ENCODE results near the gene SDHAF4.

Gene SDHAF4

GRCh38 chr6:70604254-70604653 is 37.5 kb downstream of the SDHAF4 start:
- TF ChIP-seq FOXP2 (optimal IDR thresholded peaks at IDR 0.05; ENCODE audit: borderline replicate concordance, extremely low read depth, extremely low read length, insufficient read depth) = no peak
- no peak for TF ChIP-seq REST (IDR thresholded peaks at IDR 0.05; ENCODE audit: insufficient read depth in 1 of 2, low read depth in 2 of 2, low read length in 2 of 2)
- no peak for TF ChIP-seq TAF1 (IDR thresholded peaks at IDR 0.05; ENCODE audit: borderline replicate concordance, insufficient read depth, low read length)
- TF ChIP-seq POLR2AphosphoS5 (IDR thresholded peaks at IDR 0.05; ENCODE audit: low read depth, low read length) = no peak
- no peak for TF ChIP-seq SIN3A (IDR thresholded peaks at IDR 0.05; ENCODE audit: borderline replicate concordance, insufficient read depth, low read length)

GRCh38 chr6:70616728-70617260 is 50.1 kb downstream of the SDHAF4 start:
- no peak for TF ChIP-seq REST (IDR thresholded peaks at IDR 0.05; ENCODE audit: insufficient read depth in 1 of 2, low read depth in 2 of 2, low read length in 2 of 2)
- TF ChIP-seq POLR2AphosphoS5 (IDR thresholded peaks at IDR 0.05; ENCODE audit: low read depth, low read length) = no peak
- no peak for TF ChIP-seq FOXP2 (optimal IDR thresholded peaks at IDR 0.05; ENCODE audit: borderline replicate concordance, extremely low read depth, extremely low read length, insufficient read depth)
- no peak for TF ChIP-seq SIN3A (IDR thresholded peaks at IDR 0.05; ENCODE audit: borderline replicate concordance, insufficient read depth, low read length)
- TF ChIP-seq TAF1 (IDR thresholded peaks at IDR 0.05; ENCODE audit: borderline replicate concordance, insufficient read depth, low read length) = no peak

- TF ChIP-seq POLR2AphosphoS5 (IDR thresholded peaks at IDR 0.05; ENCODE audit: low read depth, low read length) (no peak), SIN3A (IDR thresholded peaks at IDR 0.05; ENCODE audit: borderline replicate concordance, insufficient read depth, low read length) (no peak), FOXP2 (optimal IDR thresholded peaks at IDR 0.05; ENCODE audit: borderline replicate concordance, extremely low read depth, extremely low read length, insufficient read depth) (no peak), REST (IDR thresholded peaks at IDR 0.05; ENCODE audit: insufficient read depth in 1 of 2, low read depth in 2 of 2, low read length in 2 of 2) (no peak), TAF1 (IDR thresholded peaks at IDR 0.05; ENCODE audit: borderline replicate concordance, insufficient read depth, low read length) (no peak)
These were observed 54.0 kb downstream of the SDHAF4 start for GRCh38 chr6:70620746-70621145.

DNA sequence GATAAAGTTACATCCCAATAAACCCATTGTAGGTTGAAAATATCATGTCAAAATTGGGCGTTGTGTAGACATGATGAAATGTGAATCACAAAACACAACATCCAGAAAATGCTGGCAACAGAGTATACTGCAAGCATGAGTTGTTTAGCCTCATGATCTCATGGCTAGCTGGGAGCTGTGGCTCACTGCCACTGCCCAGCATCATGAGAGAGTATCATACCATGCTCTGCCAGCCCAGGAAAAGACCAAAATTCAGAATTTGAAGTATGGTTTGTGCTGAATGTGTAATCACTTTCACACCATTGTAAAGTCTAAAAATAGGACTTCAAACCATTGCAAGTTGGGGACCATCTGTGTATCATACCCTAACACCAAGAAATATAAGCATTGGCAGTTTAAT is 55.7 kb downstream of the SDHAF4 start:
- no peak for TF ChIP-seq REST (IDR thresholded peaks at IDR 0.05; ENCODE audit: insufficient read depth in 1 of 2, low read depth in 2 of 2, low read length in 2 of 2)
- TF ChIP-seq TAF1 (IDR thresholded peaks at IDR 0.05; ENCODE audit: borderline replicate concordance, insufficient read depth, low read length) = no peak
- TF ChIP-seq POLR2AphosphoS5 (IDR thresholded peaks at IDR 0.05; ENCODE audit: low read depth, low read length) = no peak
- no peak for TF ChIP-seq SIN3A (IDR thresholded peaks at IDR 0.05; ENCODE audit: borderline replicate concordance, insufficient read depth, low read length)
- no peak for TF ChIP-seq FOXP2 (optimal IDR thresholded peaks at IDR 0.05; ENCODE audit: borderline replicate concordance, extremely low read depth, extremely low read length, insufficient read depth)

- no peak for TF ChIP-seq POLR2AphosphoS5 (IDR thresholded peaks at IDR 0.05; ENCODE audit: low read depth, low read length)
- TF ChIP-seq TAF1 (IDR thresholded peaks at IDR 0.05; ENCODE audit: borderline replicate concordance, insufficient read depth, low read length) = no peak
- TF ChIP-seq FOXP2 (optimal IDR thresholded peaks at IDR 0.05; ENCODE audit: borderline replicate concordance, extremely low read depth, extremely low read length, insufficient read depth) = no peak
- no peak for TF ChIP-seq SIN3A (IDR thresholded peaks at IDR 0.05; ENCODE audit: borderline replicate concordance, insufficient read depth, low read length)
- TF ChIP-seq REST (IDR thresholded peaks at IDR 0.05; ENCODE audit: insufficient read depth in 1 of 2, low read depth in 2 of 2, low read length in 2 of 2) = no peak
These were observed 58.7 kb downstream of the SDHAF4 start for GRCh38 chr6:70625436-70625835.

Data from PFSK-1 (cell line).